Activated CD4-positive, alpha-beta T cell treated with anti-CD3 and anti-CD28 coated beads, Interleukin-2, Interleukin-6, amounts not matched to agents 100 ng/mL and 50 ng/mL, durations not matched to agents 16 hours and 8 hours (primary cell): ENCODE results near the gene PTGES3.
"Not testable (repeated sequence)": the region's sequence is repeated elsewhere in the genome, so short reads cannot be mapped to it uniquely, and the experiment has no call there.

Source experiments
- DNase-seq: peaks from one replicate; pipeline ENCODE4 v3.0.0-alpha.2; 2020

Gene PTGES3

DNA sequence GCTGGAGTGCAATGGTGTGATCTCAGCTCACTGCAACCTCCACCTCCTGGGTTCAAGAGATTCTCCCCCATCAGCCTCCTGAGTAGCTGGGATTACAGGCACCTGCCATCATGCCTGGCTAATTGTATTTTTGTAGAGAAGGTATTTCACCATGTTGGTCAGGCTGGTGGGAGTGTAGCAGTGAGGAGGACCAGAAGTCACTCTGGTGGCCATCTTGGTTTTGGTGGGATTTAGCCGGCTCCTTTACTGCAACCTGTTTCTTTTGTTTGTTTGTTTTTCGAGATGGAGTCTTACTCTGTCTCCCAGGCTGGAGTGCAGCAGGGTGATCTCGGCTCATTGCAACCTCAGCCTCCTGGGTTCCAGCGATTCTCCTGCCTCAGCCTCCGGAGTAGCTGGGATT, 16.4 kb upstream of the PTGES3 start:
- not testable (repeated sequence) for DNase-seq

DNA sequence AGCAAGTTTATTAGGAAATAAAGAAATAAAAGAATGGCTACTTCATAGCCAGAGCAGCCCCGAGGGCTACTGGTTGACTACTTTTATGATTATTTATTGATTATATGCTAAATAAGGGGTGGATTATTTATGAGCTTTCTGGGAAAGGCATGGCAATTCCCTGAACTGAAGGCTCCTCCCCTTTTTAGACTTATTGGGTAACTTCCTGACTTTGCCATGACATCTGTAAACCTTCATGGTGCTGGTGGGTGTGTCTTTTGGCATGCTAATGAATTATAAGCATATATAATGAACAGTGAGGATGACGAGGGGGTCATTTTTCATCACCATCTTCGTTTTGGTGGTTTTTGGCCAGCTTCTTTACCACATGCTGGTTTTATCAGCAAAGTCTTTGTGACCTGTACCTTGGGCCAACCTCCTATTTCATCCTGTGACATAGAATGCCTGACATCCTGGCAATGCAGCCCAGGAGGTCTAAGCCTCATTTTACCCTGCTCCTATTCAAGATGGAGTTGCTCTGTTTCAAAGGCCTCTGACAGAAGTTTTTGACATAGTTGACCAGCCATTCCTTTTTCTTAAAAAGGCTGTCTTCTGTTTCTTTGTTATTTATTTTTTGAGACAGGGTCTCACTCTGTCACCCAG, 11.1 kb upstream of the PTGES3 start:
- no peak for DNase-seq

DNA sequence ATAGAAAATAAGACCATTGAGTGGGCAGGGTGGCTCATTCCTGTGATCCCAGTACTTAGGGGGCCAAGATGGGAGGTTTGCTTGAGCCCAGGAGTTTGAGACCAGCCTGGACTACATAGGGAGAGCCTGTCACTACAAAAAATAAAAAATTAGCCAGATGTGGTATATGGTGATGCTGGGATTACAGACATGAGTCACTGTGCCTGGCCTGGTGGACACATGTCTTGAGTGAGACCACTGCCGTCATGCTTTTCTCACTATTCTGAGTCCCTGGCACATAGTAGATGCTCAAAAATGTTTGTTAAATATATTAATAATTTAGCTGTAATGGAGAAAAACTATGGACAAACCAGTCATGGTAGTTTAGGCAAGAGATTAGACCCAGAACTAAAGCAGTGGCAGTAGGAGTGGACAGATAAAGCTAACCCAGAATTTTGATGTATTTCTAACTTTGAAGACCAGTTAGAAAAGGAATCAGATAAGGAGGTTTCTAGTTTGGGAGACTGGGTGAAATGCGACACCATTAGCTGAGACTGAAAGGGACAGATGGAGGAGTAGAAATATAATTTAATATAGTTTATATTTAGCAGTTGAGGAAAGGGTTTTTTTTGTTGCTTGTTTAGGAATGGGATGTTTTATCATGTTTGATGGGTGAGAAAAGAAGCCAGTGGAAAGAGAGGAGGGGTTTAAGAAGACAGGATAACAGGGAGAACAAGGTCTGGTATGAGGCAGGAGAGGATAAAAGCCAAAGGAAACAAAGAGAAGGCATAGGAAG, 7.4 kb upstream of the PTGES3 start:
- DNase-seq = no peak

DNA sequence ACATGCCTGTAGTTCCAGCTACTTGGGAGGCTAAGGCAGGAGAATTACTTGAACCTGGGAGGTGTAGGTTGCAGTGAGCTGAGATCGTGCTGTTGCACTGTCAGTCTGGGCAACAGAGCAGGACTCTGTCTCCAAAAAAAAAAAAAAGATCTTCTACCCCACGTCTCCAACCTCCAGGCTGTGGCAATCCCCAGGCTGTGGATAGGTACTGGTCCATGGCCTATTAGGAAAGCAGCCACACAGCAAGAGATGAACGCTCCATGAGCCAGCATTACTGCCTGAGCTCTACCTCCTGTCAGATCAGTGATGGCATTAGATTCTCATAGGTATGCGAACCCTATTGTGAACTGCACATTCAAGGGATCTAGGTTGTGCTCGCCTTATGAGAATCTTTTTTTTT, 6.1 kb upstream of the PTGES3 start:
- DNase-seq = no peak

DNA sequence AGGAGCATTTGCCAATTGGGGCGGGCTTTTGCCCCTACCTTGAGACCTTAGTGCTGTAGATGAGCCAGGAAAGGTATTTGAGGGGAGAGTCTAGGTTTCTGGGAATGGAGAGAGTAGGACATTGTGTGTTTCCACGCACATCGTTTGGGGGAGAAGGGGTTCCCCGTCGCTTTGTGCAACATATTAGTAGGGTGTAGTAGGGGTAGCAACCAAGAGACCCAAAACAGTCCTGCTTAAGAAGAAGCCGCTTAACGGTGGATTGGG, 694 bp upstream of the PTGES3 start:
- DNase-seq = no peak

DNA sequence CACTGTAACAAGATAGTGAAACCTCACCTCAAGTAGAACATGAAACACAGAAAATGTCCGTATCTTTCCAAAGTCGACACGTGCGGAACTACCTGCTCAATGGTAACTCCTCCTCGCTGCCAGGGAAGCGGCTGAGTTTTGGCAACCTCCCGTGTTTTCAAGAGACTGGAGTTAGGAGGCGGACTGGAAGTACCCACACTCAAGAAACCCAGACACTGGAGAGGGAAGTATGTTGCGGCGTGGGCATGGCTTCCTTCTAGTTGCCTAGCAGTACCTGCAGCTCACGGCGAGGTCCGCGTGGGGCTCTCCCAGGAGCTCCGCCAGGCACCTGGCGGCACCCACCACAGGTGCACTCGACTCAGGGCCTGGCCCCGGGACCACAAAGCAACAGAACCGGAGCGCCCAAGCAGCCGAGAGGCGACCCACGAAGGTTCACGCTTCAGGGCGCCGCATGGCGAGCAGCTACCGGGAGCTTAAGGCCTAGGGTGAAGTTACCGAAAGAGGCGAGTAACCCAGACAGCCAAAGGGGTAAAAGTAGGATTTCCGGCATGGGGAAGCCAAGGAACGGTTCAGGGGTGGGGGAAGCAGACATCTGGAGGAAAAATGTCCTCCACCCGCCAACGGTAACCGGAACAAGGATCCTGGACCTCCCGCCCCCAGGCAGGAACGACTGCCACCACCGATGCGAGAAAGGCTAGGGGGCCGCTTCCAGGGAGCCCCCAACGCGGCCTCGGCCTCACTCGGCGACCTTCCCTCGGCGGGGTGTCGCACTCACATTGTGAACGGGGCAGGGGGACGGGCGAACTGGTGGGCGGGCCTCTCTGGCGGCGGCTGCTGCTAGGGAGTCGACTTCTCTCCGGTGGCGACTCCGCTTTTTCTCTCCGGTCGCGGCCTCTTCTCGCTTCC, 608 bp downstream of the PTGES3 start:
- DNase-seq = peak; percentile 57

DNA sequence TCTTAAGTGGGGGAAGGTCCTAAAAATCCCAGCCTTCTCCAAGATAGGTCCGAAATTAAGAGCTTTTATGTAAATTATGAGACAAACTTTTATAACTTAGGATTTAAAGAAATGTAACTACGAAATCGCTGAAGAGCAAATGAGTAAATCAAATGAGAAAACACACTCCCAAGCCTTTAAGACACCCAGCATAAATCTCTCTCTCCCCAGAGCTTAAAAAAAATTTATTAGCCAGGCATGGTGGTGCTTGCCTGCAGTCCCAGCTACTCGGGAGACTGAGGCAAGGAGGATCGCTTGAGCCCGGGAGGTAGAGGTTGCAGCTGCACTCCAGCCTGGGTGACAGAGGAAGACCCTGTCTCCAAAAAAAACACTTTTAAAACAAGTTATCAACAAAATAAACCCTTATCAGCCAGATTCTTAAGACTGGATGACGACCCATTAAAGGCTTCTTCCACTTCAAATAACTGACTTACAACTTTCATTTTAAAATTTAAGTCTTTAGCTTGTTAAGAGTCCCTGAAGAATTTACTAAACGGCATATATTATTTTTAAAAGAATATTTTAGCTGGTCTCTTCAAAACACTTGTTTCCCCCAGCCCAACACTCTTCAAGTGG, 3.2 kb downstream of the PTGES3 start:
- DNase-seq = no peak

DNA sequence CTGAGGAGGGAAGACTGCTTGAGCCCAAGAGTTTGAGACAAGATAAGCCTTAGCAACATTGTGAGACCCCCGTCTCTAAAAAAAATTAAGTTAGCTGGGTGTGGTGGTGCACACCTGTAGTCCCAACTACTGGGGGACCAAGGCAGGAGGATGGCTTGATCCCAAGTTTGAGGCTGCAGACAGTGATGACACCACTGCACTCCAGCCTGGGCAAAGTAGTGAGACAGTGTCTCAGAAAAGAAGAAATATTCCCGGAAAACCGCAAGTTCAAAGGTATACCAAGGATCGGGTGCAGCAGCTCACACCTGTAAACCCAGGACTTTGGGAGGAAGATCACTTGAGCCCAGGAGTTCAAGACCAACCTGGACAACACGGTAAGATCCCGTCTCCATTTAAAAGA, 5.8 kb downstream of the PTGES3 start:
- no peak for DNase-seq

DNA sequence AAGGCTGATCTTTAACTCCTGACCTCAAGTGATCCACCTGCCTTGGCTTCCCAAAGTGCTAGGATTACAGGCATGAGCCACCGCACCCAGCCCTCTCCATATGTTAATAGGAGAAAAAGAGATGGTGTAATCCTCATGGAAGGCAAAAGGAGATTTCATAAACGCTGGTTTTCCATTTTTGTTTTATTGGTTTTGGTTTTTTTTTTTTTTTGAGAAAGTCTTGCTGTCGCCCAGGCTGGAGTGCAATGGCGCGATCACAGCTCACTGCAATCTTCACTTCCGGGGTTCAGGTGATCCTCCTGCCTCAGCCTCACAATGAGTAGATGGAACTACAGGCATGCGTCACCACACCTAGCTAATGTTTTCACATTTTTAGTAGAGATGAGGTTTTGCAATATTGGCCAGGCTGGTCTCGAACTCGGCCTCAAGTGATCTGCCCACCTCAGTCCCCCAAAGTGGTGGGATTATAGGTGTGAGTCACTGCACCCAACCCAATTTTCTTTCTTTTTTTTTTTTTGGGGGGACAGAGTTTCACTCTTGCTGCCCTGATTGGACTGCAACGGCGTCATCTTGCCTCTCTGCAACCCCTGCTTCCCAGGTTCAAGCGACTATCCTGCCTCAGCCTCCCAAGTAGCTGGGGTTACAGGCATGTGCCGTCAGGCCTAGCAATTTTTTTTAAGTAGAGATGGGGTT, 8.1 kb downstream of the PTGES3 start:
- no peak for DNase-seq

DNA sequence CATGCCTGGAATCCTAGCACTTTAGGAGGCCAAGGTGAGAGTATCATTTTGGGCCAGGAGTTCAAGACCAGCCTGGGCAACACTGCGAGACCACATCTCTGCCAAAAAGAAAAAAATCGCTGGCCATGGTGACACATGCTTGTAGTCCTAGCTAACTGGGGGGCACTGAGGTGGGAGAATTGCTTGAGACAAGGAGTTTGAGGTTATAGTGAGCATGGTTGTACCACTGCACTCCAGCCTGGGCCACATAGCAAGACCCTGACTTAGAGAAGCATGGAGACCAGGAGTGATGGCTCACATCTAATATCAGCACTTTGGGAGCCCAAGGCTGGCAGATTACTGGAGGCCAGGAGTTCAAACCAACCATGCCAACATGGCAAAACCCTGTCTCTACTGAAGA, 9.2 kb downstream of the PTGES3 start:
- DNase-seq = no peak

DNA sequence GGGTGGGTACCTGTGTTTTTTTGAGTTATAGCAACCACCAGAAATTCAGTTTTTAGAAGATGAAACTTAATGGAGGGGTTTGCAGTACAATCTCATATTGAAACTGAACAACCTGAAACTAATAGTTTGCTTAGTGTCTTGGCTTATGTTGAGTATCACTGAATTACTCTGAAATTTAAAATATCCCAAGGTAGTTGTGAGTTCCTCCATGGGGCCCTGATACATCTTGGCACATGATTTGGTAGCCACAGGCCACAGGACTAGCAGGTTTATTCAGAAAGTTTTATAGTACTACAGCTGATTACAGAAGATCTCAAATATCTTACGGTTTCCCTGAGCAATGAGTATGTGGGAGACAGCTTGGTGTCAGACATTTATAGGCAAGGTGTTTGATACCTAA, 10.4 kb downstream of the PTGES3 start:
- DNase-seq = peak; percentile 55

DNA sequence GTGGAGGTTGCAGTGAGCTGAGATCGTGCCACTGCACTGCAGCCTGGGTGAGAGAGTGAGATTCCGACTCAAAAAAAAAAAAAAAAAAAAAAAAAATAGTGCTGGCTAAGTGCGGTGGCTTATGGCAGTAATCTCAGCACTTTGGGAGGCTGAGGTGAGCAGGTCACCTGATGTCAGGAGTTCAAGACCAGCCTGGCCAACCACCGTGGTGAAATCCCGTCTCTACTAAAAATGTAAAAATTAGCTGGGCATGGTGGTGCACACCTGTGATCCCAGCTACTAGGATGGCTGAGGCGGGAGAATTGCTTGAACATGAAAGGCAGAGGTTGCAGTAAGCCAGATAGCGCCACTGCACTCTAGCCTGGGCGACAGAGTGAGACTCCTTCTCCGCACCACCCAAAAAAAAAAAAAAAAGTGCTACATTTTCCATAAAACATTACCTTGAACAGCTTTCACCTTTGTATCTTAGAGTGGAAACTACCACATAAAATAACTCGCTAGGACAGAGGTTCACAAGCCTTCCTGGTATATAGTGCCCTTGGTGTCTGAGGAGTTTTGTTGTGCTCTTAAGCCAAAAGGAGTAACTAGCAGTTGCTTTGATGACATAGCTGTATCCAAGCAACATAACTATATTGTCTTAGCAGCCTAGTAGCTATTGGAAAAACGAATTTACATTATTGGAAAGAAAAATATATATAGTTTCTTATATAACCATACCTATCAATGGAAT, 11.1 kb downstream of the PTGES3 start:
- DNase-seq = no peak

DNA sequence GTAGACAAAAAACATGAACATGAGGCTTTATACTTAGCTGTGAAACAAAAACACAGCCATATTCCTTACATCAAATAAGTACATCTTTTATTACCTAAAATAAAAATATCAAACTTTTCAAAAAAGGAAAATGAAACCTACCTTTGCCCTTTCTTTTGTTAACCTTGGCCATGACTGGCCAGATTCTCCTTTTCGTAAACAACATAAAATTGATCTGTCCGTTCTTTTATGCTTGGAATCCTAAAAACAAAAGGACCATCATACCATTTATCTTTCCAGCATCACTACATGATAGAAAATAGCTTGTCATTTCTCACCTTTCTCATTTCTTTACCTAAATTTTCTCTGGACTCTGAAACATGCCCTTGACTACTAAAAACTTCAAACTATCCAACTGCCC, 16.5 kb downstream of the PTGES3 start:
- no peak for DNase-seq

DNA sequence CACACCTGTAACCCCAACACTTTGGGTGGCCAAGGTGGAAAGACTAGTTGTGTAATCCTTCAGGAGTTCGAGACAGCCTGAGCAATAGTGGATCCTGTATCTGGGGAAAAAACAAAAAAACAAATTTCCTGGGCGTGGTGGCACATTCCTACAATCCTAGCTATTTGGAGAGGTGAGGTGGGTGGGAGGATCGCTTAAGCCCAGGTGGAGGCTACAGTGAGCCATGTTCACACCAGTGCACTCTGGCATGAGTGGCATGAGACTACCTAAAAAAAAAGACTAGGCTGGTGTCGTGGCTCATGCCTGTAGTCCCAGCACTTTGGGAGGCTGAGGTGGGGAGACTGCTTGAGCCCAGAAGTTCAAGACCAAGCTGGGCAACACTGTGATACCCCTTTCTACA, 17.2 kb downstream of the PTGES3 start:
- no peak for DNase-seq

DNA sequence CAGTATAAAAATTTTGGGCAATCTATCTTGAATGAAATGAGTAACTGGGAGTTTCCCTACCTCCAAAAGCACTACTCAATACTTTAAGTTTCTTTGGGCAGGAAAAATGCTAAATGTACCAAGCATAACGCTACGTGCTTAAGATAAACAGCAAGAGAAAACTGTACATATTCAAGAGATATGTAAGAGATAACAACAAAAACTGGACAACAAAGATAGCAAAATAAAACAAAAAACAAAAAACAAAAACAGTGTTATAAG, 20.0 kb downstream of the PTGES3 start:
- no peak for DNase-seq

DNA sequence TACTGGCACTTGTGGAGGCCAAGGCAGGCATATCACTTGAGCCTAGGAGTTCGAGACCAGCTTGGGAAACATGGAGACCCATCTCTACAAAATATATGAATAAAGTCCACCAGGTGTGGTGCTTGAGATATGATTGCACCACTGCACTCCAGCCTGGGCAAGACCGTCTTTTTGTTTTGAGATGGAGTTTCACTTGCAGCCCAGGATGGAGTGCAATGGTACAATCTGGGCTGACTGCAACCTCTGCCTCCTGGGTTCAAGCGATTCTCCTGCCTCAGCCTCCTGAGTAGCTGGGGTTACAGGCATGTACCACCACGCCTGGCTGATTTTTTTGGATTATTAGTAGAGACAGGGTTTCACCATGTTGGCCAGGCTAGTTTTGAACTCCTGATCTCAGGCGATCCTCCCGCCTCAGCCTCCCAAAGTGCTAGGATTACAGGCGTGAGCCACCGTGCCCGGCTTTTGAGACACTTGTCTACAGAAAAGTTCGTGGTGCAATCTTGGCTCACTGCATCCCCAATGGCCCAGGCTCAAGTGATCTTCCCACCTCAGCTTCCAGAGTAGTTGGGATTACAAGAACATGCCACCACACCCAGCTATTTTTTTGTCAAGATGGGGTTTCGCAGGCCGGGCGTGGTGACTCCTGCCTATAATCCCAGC, 26.0 kb downstream of the PTGES3 start:
- DNase-seq = no peak

DNA sequence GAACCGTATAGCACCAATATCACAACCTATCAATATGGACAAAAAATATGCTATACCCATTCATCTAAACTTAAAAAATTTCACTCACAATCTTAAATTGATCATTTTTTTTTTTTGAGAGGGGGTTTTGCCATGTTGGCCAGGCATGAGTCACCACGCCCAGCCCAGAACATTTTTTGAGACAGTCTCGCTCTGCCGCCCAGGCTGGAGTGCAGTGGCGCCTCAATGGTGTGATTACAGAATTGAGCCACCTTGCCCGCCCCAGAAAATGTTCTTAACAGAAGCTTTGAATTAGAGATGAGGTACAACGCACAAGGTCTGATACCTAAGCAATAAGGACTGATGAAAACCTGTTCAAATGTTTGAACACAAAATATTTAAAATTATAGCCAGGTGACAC, 26.5 kb downstream of the PTGES3 start:
- DNase-seq = no peak

DNA sequence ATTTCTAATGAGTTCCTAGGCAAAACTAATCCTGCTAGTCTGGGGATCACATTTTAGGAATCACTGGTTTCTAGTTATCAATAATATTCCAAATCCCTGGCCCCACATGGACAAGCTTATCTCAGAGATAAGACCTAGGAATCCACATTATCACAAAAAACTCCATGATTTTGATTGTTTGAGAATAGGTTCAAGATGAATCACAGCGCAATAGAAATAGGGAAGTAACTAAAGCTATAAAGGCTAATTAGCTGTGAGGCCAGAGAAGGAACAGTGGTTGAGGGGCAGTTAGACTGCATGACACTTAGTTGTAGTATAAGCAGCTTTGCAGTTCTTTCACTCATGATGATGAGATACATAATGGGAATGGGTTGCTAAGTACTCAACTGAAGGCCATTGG, 29.2 kb downstream of the PTGES3 start:
- DNase-seq = no peak

DNA sequence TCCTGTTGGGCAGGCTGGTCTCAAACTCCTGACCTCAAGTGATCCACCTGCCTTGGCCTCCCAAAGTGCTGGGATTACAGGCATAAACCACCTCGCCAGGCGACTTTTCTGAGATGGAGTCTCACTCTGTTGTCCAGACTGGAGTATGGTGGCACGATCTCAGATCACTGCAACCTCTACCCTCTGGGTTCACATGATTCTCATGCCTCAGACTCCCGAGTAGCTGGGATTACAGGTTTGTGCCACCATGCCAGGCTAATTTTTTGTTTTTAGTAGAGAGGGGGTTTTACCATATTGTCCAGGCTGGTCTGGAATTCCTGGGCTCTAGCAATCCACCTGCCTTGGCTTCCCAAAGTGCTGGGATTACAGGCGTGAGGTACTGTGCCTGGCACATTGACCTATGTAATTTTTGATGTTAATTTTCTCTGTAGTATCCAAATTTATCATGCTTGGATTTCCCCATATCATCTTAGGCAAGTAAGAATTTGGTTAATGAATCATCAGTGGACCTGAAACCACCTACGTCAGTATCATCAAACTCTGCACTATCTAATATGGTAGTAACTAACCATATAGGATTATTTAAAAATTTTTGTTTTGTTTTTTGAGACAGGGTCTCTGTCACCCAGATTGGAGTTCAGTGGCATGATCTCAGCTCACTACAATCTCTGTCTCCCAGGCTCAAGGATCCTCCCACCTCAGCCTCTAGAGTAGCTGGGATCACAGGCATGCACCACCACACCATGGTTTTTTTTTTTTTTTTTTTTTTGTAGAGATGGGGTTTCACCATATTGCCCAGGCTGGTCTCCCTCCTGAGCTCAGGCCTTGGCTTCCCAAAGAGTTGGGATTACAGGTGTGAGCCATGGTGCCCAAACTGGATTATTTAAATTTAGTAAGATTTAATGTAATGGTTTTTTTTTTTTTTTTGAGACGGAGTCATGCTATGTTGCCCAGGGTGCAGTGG, 30.4 kb downstream of the PTGES3 start:
- DNase-seq = peak; percentile 48

DNA sequence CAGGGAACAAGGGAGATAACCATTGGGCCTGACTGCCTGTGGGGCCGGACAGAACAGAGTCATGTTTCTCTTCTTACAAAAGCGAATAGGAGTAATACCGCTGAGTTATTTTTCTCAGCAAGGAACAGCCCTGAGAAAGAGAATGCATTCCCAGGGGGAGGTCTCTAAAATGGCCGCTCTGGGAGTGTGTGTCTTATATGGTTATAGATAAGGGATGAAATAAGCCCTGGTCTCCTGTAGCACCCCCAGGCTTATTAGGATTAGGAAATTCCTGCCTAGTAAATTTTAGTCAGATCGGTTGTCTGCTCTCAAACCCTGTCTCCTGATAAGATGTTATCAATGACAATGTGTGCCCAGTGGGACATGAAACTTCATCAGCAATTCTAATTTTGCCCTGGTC, 34.3 kb downstream of the PTGES3 start:
- not testable (repeated sequence) for DNase-seq

DNA sequence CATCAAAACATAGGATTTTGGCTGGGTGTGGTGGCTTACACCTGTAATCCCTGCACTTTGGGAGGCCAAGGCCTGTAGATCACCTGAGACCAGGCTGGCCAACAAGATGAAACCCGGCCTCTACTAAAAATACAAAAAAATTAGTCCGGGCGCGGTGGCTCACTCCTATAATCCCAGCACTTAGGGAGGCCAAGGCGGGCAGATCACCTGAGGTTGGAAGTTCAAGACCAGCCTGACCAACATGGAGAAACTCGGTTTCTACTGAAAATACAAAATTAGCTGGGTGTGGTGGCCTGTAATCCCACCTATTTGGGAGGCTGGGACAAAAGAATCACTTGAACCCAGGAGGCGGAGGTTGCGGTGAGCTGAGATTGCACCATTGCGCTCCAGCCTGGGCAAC, 40.1 kb downstream of the PTGES3 start:
- DNase-seq = not testable (repeated sequence)
